Fibroblast of lung (primary cell): ENCODE data around the gene SLC6A2. TPM values are rescaled to one million over a fixed set of nuclear protein-coding genes. Genes with fewer than 3 reads are reported as not detected.

ENCODE experiments used
- DNase-seq, 2 donors: peaks; one replicate each; pipeline versions ENCODE4 v3.0.0 to v3.0.0-alpha.2; 2010; ENCODE audit warnings: low read depth in 2 of 2
- H2AFZ ChIP-seq: 2 replicates; pipeline ENCODE4 v1.5.1; 2012; ENCODE audit warnings: low read length, control low read depth, inconsistent platforms
- H3K27ac ChIP-seq: 2 replicates; pipeline ENCODE4 v1.5.1; 2011; ENCODE audit warnings: low read length, control low read depth; ENCODE audit not compliant: insufficient read depth
- H3K27me3 ChIP-seq: 2 replicates; pipeline ENCODE4 v1.5.1; 2011; ENCODE audit warnings: mild to moderate bottlenecking, low read length; ENCODE audit not compliant: control insufficient read depth, insufficient read depth
- H3K36me3 ChIP-seq: 2 replicates; pipeline ENCODE4 v1.5.1; 2011; ENCODE audit warnings: low read length; ENCODE audit not compliant: control insufficient read depth, insufficient read depth
- H3K4me1 ChIP-seq: 2 replicates; pipeline ENCODE4 v1.5.1; 2011; ENCODE audit warnings: low read length; ENCODE audit not compliant: control insufficient read depth, insufficient read depth; ENCODE audit errors: extremely low read depth
- H3K4me2 ChIP-seq: 2 replicates; pipeline ENCODE4 v1.5.1; 2011; ENCODE audit warnings: low read length, control low read depth; ENCODE audit not compliant: insufficient read depth; ENCODE audit errors: extremely low read depth
- H3K4me3 ChIP-seq, 4 experiments: fragments of 200-600 bp in 1 of 4; sonication (generic) in 1 of 4; replicated peaks in 1 of 4; 2 replicates each; pipeline ENCODE4 v1.5.1; 2011 to 2016; ENCODE audit warnings: low read length in 4 of 4, low read depth in 3 of 4, mild to moderate bottlenecking in 3 of 4, control low read depth in 2 of 4, inconsistent platforms in 1 of 4, mixed read lengths in 1 of 4; ENCODE audit not compliant: insufficient read depth in 1 of 4; ENCODE audit errors: control extremely low read depth in 1 of 4
- H3K79me2 ChIP-seq: 2 replicates; pipeline ENCODE4 v1.5.1; 2012; ENCODE audit warnings: mild to moderate bottlenecking, low read length, inconsistent platforms; ENCODE audit not compliant: control insufficient read depth, insufficient read depth
- H3K9ac ChIP-seq: 2 replicates; pipeline ENCODE4 v1.5.1; 2011; ENCODE audit warnings: mild to moderate bottlenecking, low read length, control low read depth; ENCODE audit not compliant: insufficient read depth
- H3K9me3 ChIP-seq: 2 replicates; pipeline ENCODE4 v1.5.1; 2012; ENCODE audit warnings: low read depth, low read length; ENCODE audit not compliant: control insufficient read depth, insufficient read depth
- H4K20me1 ChIP-seq: 2 replicates; pipeline ENCODE4 v1.5.1; 2011; ENCODE audit warnings: low read length; ENCODE audit not compliant: control insufficient read depth, insufficient read depth; ENCODE audit errors: extremely low read depth
- CTCF ChIP-seq, 2 donors: IDR thresholded peaks in 1 of 2; conservative IDR thresholded peaks in 1 of 2; 1 replicate in 1 of 2; 2 replicates in 1 of 2; pipeline ENCODE4 v1.5.1; 2011 to 2012; ENCODE audit warnings: low read length in 2 of 2, control low read depth in 1 of 2, inconsistent platforms in 1 of 2, low read depth in 1 of 2, mild to moderate bottlenecking in 1 of 2
- EZH2 ChIP-seq: IDR thresholded peaks from 2 replicates; pipeline ENCODE4 v1.5.1; 2012; ENCODE audit warnings: low read length, control low read depth, mild to moderate bottlenecking; ENCODE audit errors: missing control alignments
- polyA plus RNA-seq, 2 donors: library from polyadenylated mRNA; depleted of rRNA in 1 of 2; stranded (reverse) in 1 of 2; unstranded in 1 of 2; fragments of >200 nt; gene quantifications; 2 replicates each; pipeline ENCODE4 v1.2.1, GENCODE V29; 2011 to 2012; ENCODE audit warnings: missing spikeins in 1 of 2
- total RNA-seq: library from RNA; depleted of rRNA; stranded (reverse); fragments of >200 nt; gene quantifications from 2 replicates; pipeline ENCODE4 v1.2.1, GENCODE V29; 2014

SLC6A2 gene
- total and polyA plus RNA-seq, 2 donors (not counting 1 experiment from before 2014, with no cell fraction given) = not detected

DNA sequence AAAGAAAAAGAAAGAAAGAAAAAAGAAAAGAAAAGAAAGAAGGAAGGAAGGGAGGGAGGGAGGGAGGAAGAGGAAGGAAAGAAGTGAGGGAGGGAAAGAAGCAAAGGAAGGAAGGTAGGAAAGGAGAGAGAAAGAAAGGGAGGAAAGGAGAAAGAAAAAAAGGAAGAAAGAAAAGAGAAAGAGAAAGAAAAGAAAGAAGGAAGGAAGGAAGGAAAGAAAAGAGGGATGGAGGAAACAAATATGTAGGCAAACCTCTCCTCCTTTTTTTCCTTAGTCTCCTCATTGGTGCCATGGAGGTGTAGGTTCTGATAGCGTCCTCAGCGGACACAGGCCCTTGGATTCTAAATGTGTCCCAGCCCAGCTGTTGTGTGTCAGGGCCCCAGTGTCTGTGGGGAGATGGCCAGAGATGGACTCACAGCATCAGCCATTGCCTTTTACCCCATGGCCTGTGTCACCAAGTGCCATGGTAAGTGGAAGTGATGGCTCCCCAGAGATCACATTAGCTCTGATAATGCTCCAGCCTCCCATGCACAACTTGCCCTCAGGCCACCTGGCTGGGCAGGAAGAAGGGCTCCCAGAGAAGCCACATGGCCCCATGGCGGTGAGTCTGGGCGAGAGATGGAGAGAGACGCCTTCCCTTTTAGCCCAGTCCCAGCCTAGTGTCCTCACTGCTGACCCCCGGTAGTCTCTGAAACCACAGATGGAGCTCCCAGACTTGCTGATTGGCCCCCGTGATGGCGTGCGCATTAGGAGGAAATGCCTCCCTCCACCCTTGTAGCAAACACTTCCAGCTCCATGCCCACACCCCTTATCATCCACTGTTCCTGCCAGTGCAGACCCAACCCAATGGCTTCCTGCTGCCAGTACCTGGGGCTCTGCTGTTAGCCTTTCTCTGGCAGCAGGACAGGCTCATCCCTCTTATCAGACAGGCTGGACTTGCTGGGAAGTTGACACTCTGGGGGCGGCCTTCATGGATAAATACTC, 3.7 kb upstream of the SLC6A2 start:
- DNase-seq = no peak
- Histone ChIP-seq H3K36me3 (no peaks in the 10 kb centered on the region), H3K9ac (no peak overlapping the region), H3K27me3 (peaks cover 33% of the 10 kb centered on the region), H3K9me3 (no peaks in the 10 kb centered on the region), H3K27ac (no peak overlapping the region), H3K4me3 (no peak overlapping the region), H2AFZ (no peak overlapping the region), H3K4me1 (no peaks in the 10 kb centered on the region), H3K4me2 (no peak overlapping the region), H4K20me1 (no peaks in the 10 kb centered on the region), H3K79me2 (no peaks in the 10 kb centered on the region)
- TF ChIP-seq CTCF (conservative IDR thresholded peaks at IDR 0.05 in 1 of 2, IDR thresholded peaks at IDR 0.05 in 1 of 2; ENCODE audit: low read depth in 1 of 2, low read length in 2 of 2) (no peak), EZH2 (no peak)

- Histone ChIP-seq H4K20me1 (no peaks in the 10 kb centered on the region), H3K4me1 (no peaks in the 10 kb centered on the region), H3K4me3 (no peak overlapping the region), H2AFZ (no peak overlapping the region), H3K9me3 (no peaks in the 10 kb centered on the region), H3K27ac (no peak overlapping the region), H3K79me2 (no peaks in the 10 kb centered on the region), H3K36me3 (no peaks in the 10 kb centered on the region), H3K27me3 (peaks cover 35% of the 10 kb centered on the region), H3K4me2 (no peak overlapping the region), H3K9ac (no peak overlapping the region)
- TF ChIP-seq EZH2 = no peak
- no peak for TF ChIP-seq CTCF (conservative IDR thresholded peaks at IDR 0.05 in 1 of 2, IDR thresholded peaks at IDR 0.05 in 1 of 2; ENCODE audit: low read depth in 1 of 2, low read length in 2 of 2)
- DNase-seq = no peak
Observed at GRCh38 chr16:55653106-55653505, 2.7 kb upstream of the SLC6A2 start.

DNA sequence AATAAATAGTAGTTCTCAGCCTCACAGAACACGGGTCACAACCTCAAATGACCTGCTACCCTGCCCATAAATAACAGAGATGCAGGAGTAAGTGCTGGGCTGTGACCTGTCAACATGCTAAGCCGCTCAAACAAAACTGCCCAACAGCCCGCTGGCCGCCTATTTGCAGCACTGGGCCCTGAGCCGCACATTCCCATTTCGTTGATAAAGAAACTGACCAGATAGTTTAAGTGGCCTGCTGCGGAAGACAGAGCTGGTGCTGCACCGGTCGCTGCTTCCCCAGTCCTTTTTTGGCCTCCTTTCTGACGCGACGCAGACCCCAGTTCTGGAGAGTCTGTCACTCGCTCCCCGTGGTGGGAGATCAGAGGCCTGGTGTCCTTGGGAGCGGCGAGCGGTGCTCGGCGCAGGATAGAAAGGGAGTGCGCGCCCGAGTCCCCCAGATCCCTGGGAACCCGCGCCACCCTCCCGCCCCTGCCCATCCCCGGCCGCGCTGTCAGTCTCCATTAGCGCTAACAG, 349 bp upstream of the SLC6A2 start:
- H3K4me1 ChIP-seq = no peaks in the 10 kb centered on the region
- no peak for DNase-seq
- H4K20me1 ChIP-seq = no peaks in the 10 kb centered on the region
- peaks cover 35% of the 10 kb centered on the region for H3K27me3 ChIP-seq
- no peak overlapping the region for H3K27ac ChIP-seq
- H2AFZ ChIP-seq = no peak overlapping the region
- peak overlapping the region; percentile 2 for H3K9ac ChIP-seq
- H3K79me2 ChIP-seq = no peaks in the 10 kb centered on the region
- no peak overlapping the region for H3K4me2 ChIP-seq
- no peaks in the 10 kb centered on the region for H3K9me3 ChIP-seq
- H3K4me3 ChIP-seq = no peak overlapping the region
- TF ChIP-seq CTCF (conservative IDR thresholded peaks at IDR 0.05 in 1 of 2, IDR thresholded peaks at IDR 0.05 in 1 of 2; ENCODE audit: low read depth in 1 of 2, low read length in 2 of 2) (no peak), EZH2 (no peak)
- H3K36me3 ChIP-seq = no peaks in the 10 kb centered on the region
